Measurements from ENCODE around the gene AP5S1.

The AP5S1 gene

DNA sequence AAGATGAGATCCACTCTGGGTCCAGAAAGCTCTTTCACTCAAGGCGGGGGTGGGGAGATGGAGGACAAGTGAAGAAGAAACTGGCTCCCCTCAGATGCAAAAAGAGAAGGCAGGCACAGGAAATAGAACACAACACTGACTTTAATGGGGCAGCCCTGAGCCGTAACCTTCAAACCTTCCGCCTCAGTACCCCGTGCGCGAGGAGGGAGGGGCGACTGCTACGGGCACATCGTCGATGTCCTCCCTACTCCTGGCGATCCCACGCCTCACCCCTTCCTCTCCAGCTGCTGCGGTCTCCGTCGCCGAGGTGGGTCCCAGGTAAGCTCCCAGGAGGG lies 43.0 kb upstream of the AP5S1 start:
- Histone ChIP-seq H3K4me3 (replicated peaks; ENCODE audit: insufficient read depth, low read length) (peak overlapping the region; percentile 43), H3K27me3 (ENCODE audit: insufficient read depth, poor library complexity, severe bottlenecking) (peaks cover 29% of the 10 kb centered on the region), H3K27ac (replicated peaks) (no peak overlapping the region)
- TF ChIP-seq GABPA (IDR thresholded peaks at IDR 0.05; ENCODE audit: low read depth) (no peak), POLR2AphosphoS5 (IDR thresholded peaks at IDR 0.05; ENCODE audit: low read depth) (no peak), SPI1 (IDR thresholded peaks at IDR 0.05; ENCODE audit: borderline replicate concordance, low read depth) (no peak)
- TF ChIP-seq, protein P1, sequence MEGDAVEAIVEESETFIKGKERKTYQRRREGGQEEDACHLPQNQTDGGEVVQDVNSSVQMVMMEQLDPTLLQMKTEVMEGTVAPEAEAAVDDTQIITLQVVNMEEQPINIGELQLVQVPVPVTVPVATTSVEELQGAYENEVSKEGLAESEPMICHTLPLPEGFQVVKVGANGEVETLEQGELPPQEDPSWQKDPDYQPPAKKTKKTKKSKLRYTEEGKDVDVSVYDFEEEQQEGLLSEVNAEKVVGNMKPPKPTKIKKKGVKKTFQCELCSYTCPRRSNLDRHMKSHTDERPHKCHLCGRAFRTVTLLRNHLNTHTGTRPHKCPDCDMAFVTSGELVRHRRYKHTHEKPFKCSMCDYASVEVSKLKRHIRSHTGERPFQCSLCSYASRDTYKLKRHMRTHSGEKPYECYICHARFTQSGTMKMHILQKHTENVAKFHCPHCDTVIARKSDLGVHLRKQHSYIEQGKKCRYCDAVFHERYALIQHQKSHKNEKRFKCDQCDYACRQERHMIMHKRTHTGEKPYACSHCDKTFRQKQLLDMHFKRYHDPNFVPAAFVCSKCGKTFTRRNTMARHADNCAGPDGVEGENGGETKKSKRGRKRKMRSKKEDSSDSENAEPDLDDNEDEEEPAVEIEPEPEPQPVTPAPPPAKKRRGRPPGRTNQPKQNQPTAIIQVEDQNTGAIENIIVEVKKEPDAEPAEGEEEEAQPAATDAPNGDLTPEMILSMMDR (IDR thresholded peaks at IDR 0.05; ENCODE audit: insufficient read depth, low read length), result no peak
- TF ChIP-seq, protein P2, sequence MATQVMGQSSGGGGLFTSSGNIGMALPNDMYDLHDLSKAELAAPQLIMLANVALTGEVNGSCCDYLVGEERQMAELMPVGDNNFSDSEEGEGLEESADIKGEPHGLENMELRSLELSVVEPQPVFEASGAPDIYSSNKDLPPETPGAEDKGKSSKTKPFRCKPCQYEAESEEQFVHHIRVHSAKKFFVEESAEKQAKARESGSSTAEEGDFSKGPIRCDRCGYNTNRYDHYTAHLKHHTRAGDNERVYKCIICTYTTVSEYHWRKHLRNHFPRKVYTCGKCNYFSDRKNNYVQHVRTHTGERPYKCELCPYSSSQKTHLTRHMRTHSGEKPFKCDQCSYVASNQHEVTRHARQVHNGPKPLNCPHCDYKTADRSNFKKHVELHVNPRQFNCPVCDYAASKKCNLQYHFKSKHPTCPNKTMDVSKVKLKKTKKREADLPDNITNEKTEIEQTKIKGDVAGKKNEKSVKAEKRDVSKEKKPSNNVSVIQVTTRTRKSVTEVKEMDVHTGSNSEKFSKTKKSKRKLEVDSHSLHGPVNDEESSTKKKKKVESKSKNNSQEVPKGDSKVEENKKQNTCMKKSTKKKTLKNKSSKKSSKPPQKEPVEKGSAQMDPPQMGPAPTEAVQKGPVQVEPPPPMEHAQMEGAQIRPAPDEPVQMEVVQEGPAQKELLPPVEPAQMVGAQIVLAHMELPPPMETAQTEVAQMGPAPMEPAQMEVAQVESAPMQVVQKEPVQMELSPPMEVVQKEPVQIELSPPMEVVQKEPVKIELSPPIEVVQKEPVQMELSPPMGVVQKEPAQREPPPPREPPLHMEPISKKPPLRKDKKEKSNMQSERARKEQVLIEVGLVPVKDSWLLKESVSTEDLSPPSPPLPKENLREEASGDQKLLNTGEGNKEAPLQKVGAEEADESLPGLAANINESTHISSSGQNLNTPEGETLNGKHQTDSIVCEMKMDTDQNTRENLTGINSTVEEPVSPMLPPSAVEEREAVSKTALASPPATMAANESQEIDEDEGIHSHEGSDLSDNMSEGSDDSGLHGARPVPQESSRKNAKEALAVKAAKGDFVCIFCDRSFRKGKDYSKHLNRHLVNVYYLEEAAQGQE (IDR thresholded peaks at IDR 0.05; ENCODE audit: insufficient replicate concordance, low read depth), result no peak
- no peak for DNase-seq (ENCODE audit: low read depth in 1 of 2, low spot score in 1 of 2)

DNA sequence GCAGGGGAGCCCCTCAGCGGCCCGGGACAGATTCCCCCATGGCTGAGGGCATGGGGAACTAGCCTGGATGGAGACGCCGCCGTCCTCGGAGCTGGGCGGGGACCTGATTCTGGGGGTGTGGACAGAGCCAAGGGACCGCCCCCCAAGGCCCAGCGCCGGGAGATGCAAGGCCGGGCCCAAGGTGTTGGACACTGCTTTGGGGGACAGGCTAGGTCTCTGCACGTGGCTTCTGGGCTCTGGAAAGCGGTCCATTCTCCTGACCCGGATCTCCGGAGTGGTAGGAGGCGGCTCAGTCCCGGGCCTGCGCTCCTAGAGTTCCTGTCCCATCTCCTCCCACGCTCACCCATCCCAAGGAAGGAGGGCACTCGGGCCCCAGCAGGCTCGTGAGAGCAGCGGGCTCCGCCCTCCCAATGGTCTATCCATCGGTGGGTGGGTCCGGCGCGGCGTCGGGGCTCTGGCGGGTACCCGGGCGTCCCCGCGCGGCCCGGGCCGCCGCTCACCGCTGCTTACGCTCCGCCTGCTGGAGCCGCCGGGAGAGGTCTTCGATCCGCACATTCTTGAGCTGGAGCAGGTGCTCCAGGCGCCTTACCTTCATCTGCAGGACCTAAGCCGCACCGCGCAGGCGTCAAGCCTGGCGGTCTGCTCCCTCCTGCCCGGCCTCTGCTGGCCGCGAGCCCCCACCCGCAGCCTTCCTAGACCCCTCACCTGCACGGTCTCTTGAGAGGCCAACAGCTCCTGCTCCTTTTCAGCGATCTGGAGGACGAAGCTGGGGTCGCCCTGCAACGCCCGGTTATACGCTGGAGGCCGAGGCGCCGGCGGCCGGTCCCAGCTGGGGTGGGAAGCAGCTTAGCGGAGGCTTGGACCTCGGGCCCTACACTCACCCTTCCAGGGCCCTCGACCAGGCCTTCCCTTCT lies 42.4 kb upstream of the AP5S1 start:
- peak overlapping the region; percentile 43 for H3K4me3 ChIP-seq (replicated peaks; ENCODE audit: insufficient read depth, low read length)
- TF ChIP-seq, protein P2 (IDR thresholded peaks at IDR 0.05; ENCODE audit: insufficient replicate concordance, low read depth), result no peak
- TF ChIP-seq SPI1 (IDR thresholded peaks at IDR 0.05; ENCODE audit: borderline replicate concordance, low read depth) (no peak), POLR2AphosphoS5 (IDR thresholded peaks at IDR 0.05; ENCODE audit: low read depth) (no peak), GABPA (IDR thresholded peaks at IDR 0.05; ENCODE audit: low read depth) (no peak)
- TF ChIP-seq, protein P1 (IDR thresholded peaks at IDR 0.05; ENCODE audit: insufficient read depth, low read length), result no peak
- H3K27ac ChIP-seq (replicated peaks), result no peak overlapping the region
- H3K27me3 ChIP-seq (ENCODE audit: insufficient read depth, poor library complexity, severe bottlenecking), result peaks cover 29% of the 10 kb centered on the region
- no peak for DNase-seq (ENCODE audit: low read depth in 1 of 2, low spot score in 1 of 2)

DNA sequence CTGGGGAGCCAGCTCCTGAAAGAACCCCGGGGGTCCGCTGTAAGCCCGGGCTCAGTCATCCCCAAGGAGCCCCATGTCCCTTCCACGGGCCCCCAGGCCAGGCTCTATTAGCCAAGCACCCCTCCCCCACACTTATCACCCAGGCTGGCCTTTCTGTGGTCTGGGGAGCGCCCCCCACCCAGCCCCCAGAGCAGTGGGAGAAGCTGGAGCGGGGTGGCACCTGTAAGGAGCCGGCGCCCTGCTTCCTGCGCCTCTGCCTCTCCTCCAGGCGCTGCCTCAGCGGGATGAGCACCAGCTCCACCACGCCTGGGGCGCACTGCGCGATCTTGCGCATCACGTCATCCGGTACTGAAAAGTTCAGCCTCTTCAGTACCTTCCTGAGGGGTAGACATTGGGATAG lies 41.4 kb upstream of the AP5S1 start:
- H3K27ac ChIP-seq (replicated peaks), result no peak overlapping the region
- no peak for DNase-seq (ENCODE audit: low read depth in 1 of 2, low spot score in 1 of 2)
- no peak overlapping the region for H3K4me3 ChIP-seq (replicated peaks; ENCODE audit: insufficient read depth, low read length)
- peaks cover 29% of the 10 kb centered on the region for H3K27me3 ChIP-seq (ENCODE audit: insufficient read depth, poor library complexity, severe bottlenecking)
- TF ChIP-seq POLR2AphosphoS5 (IDR thresholded peaks at IDR 0.05; ENCODE audit: low read depth), result no peak
- TF ChIP-seq GABPA (IDR thresholded peaks at IDR 0.05; ENCODE audit: low read depth), result no peak
- TF ChIP-seq, protein P2 (IDR thresholded peaks at IDR 0.05; ENCODE audit: insufficient replicate concordance, low read depth), result no peak
- TF ChIP-seq, protein P1 (IDR thresholded peaks at IDR 0.05; ENCODE audit: insufficient read depth, low read length), result no peak
- TF ChIP-seq SPI1 (IDR thresholded peaks at IDR 0.05; ENCODE audit: borderline replicate concordance, low read depth), result no peak

Measured in HL-60 (cell line).